ENCODE results near the gene ABHD14A. TPM values are rescaled to one million over a fixed set of nuclear protein-coding genes. Genes with fewer than 3 reads are reported as not detected.

ABHD14A gene
- total and polyA plus RNA-seq, 2 of the 4 experiments (the other 2 are of a cell fraction): 3.4 to 10.0 TPM

- Histone ChIP-seq H3K18ac (ENCODE audit: low read depth, low read length) (no peak overlapping the region), H3K9me1 (ENCODE audit: insufficient read depth, low read length) (no peaks in the 10 kb centered on the region; the same call in 1 of the 2 replicates), H2BK20ac (ENCODE audit: low read depth, low read length) (no peak overlapping the region), H3K4me2 (ENCODE audit: low read depth, low read length) (no peak overlapping the region), H3K4me3 (ENCODE audit: insufficient read depth, low read depth, low read length) (no peak overlapping the region), H2AK5ac (ENCODE audit: low read depth, low read length) (no peak overlapping the region), H4K91ac (ENCODE audit: insufficient read depth, low read depth, low read length) (no peak overlapping the region), H2BK15ac (ENCODE audit: low read depth, low read length) (no peak overlapping the region), H4K8ac (ENCODE audit: low read depth in 2 of 2, low read length in 2 of 2) (no peak overlapping the region), H4K5ac (ENCODE audit: low read depth, low read length) (no peak overlapping the region), H3K27me3 (ENCODE audit: control insufficient read depth, insufficient read depth, low read length) (no peaks in the 10 kb centered on the region), H3K9me3 (ENCODE audit: control insufficient read depth, insufficient read depth, low read length) (no peaks in the 10 kb centered on the region), H3K79me1 (ENCODE audit: low read depth in 1 of 2, low read length in 2 of 2) (no peaks in the 10 kb centered on the region), H2BK5ac (ENCODE audit: low read depth, low read length, poor library complexity, severe bottlenecking) (no peak overlapping the region), H3K9ac (ENCODE audit: low read depth, low read length) (no peak overlapping the region), H3K14ac (replicated peaks; ENCODE audit: low read depth, low read length) (no peak overlapping the region), H3K4ac (ENCODE audit: low read depth, low read length) (no peak overlapping the region), H2BK120ac (ENCODE audit: low read depth, low read length) (no peak overlapping the region), H3K4me1 (ENCODE audit: control insufficient read depth, insufficient read depth, low read length) (no peaks in the 10 kb centered on the region), H2AK9ac (replicated peaks; ENCODE audit: low read depth, low read length, poor library complexity) (no peak overlapping the region), H4K20me1 (ENCODE audit: insufficient read depth, low read length) (no peaks in the 10 kb centered on the region), H3K56ac (ENCODE audit: extremely low read depth, insufficient read depth, low read length) (no peak overlapping the region), H3K23ac (ENCODE audit: low read depth, low read length) (no peak overlapping the region), H3K27ac (ENCODE audit: insufficient read depth, low read length) (no peak overlapping the region), H3K36me3 (ENCODE audit: control insufficient read depth, insufficient read depth, low read length) (no peaks in the 10 kb centered on the region), H2AFZ (replicated peaks; ENCODE audit: low read length, poor library complexity) (peak overlapping the region; percentile 1)
- 77% methylated on average over 5 of the region's 7 CpGs; no CpG with 5 or more reads in 1 of the 2 experiments for WGBS, 2 experiments (ENCODE audit: extremely low coverage in 2 of 2, insufficient read length in 1 of 2)
- TF ChIP-seq MXI1 (IDR thresholded peaks at IDR 0.05; ENCODE audit: borderline replicate concordance, low read depth, low read length): no peak
- no peak for TF ChIP-seq MAZ (IDR thresholded peaks at IDR 0.05; ENCODE audit: borderline replicate concordance, low read depth, low read length)
- no peak for TF ChIP-seq SMC3 (IDR thresholded peaks at IDR 0.05; ENCODE audit: low read depth, low read length)
- no peak for TF ChIP-seq FOS (IDR thresholded peaks at IDR 0.05; ENCODE audit: low read depth, low read length)
- no peak for TF ChIP-seq NFE2L2 (IDR thresholded peaks at IDR 0.05; ENCODE audit: low read depth, low read length)
- TF ChIP-seq BHLHE40 (IDR thresholded peaks at IDR 0.05; ENCODE audit: low read depth, low read length): no peak
- TF ChIP-seq RCOR1 (IDR thresholded peaks at IDR 0.05; ENCODE audit: insufficient replicate concordance, low read length): no peak
- TF ChIP-seq CHD1 (IDR thresholded peaks at IDR 0.05; ENCODE audit: low read depth, low read length): no peak
- TF ChIP-seq CEBPB (IDR thresholded peaks at IDR 0.05; ENCODE audit: low read depth, low read length): no peak
- no peak for TF ChIP-seq RAD21 (IDR thresholded peaks at IDR 0.05; ENCODE audit: low read length)
- TF ChIP-seq RFX5 (IDR thresholded peaks at IDR 0.05; ENCODE audit: low read depth, low read length): no peak
- no peak for TF ChIP-seq MAFK (IDR thresholded peaks at IDR 0.05; ENCODE audit: low read depth, low read length)
- no peak for TF ChIP-seq POLR2A (IDR thresholded peaks at IDR 0.05; ENCODE audit: low read depth, low read length)
- no peak for TF ChIP-seq CTCF (conservative IDR thresholded peaks at IDR 0.05; ENCODE audit: low read depth, low read length)
- no peak for TF ChIP-seq USF2 (IDR thresholded peaks at IDR 0.05; ENCODE audit: low read depth, low read length)
- TF ChIP-seq ELK1 (IDR thresholded peaks at IDR 0.05; ENCODE audit: borderline replicate concordance, low read depth, low read length): no peak
- ChIA-PET POLR2A (ENCODE audit: unreplicated experiment) (no interaction called here), CTCF (interaction anchor here (1.0 to 1.7 kb wide), 4 partner anchors 8 to 111 kb away, joined by 3 to 5 read pairs (median 3); no protein-coding TSS in a partner anchor)
- BruUV-seq (replicated peaks): no TSS peak
- no peak for DNase-seq
- ATAC-seq (ENCODE audit: low read depth): no peak
- in situ Hi-C loops (cut with MboI; ENCODE audit: low sequenced_read_pairs): loop anchor here (5.0 kb wide), 1 partner anchor 35 kb away; no protein-coding TSS in a partner anchor
- dilution Hi-C loops (cut with HindIII; ENCODE audit: low sequenced_read_pairs, unreplicated experiment): no loop called here
- intact Hi-C loops (cut with micrococcal nuclease): no loop called here
Observed at GRCh38 chr3:52012699-52013098, 37.8 kb downstream of the ABHD14A start.
